Stimulated activated memory B cell treated with anti-CD40 and anti-IgM and Interleukin-4, amounts not matched to agents 10 μg/mL and 1 μg/mL and 100 μg/mL, for 72 hours (primary cell): Measurements from ENCODE around the gene BSCL2.

Experiments
- ATAC-seq: fragments of 150-1000 bp; cut with Tn5 transposase; 2 replicates; pipeline ENCODE4 v1.10.0; 2021
- H3K27ac Mint-ChIP-seq: one replicate; pipeline ENCODE4 v1.8.0; 2022; ENCODE audit warnings: mild to moderate bottlenecking, mixed read lengths
- H3K27me3 Mint-ChIP-seq: one replicate; pipeline ENCODE4 v1.8.0; 2022; ENCODE audit warnings: mixed read lengths
- H3K36me3 Mint-ChIP-seq: one replicate; pipeline ENCODE4 v1.8.0; 2022; ENCODE audit warnings: mixed read lengths
- H3K4me1 Mint-ChIP-seq: one replicate; pipeline ENCODE4 v1.8.0; 2022; ENCODE audit warnings: mixed read lengths
- H3K4me3 Mint-ChIP-seq: one replicate; pipeline ENCODE4 v1.8.0; 2022; ENCODE audit warnings: mild to moderate bottlenecking, moderate library complexity, mixed read lengths
- H3K9me3 Mint-ChIP-seq: one replicate; pipeline ENCODE4 v1.8.0; 2022; ENCODE audit warnings: mixed read lengths

Gene BSCL2

DNA sequence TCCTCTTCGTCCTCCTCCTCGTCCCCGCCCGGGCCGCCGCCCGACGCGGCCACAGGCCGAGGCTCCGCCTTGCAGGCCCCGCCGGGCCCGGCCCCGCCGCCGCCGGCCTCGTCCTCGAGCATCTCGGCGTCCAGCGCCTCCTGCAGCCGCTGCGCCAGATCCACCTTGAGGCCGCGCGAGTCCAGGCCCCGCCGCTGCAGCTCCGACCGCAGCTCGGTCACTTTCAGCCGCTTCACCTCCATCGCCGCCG, 19.6 kb upstream of the BSCL2 start:
- peak; percentile 2 for ATAC-seq
- H3K36me3 Mint-ChIP-seq = peaks cover 44% of the 10 kb centered on the region
- peak overlapping the region; percentile 92 for H3K4me3 Mint-ChIP-seq
- H3K27me3 Mint-ChIP-seq = no peaks in the 10 kb centered on the region
- peak overlapping the region; percentile 95 for H3K27ac Mint-ChIP-seq
- H3K9me3 Mint-ChIP-seq = no peaks in the 10 kb centered on the region
- peaks cover 45% of the 10 kb centered on the region for H3K4me1 Mint-ChIP-seq

DNA sequence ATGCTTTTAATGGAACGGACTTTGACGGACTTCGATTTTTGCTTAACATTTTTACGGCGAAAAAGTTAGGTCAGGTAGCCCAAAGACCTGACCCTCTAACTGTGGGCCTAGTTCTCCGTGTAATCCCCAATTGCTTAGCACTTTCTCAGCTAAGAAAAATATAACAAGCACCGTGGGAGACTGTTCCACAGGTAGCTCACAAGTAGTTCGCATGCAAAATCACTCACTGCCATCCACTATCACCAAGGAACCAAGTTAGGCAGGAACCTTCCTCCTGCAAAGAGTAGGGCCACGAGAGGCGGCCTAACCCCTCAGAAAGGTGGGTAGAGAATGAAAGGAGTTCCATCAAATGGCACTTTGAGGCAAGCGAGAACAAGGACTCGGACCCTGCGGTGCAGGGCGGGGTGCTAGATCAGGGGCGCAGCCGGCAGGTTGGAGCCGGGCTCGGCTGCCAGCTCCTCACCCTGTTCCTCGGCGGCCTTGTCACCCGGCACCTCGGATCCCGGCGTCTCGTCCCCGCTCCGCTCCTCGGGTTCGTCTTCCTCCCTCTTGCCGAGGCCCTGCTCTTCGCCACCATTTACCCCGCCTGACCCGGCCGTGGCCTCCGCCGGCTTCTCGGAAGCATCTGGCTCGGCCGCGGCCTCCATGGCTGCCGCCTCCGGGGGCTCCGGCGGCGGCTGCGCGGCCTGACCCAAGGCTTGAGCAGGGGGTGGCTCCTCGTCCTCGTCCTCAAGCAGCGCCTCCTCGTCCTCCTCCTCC, 19.1 kb upstream of the BSCL2 start:
- peaks cover 42% of the 10 kb centered on the region for H3K4me1 Mint-ChIP-seq
- ATAC-seq = no peak
- peaks cover 46% of the 10 kb centered on the region for H3K36me3 Mint-ChIP-seq
- H3K9me3 Mint-ChIP-seq = no peaks in the 10 kb centered on the region
- H3K27ac Mint-ChIP-seq = peak overlapping the region; percentile 95
- H3K27me3 Mint-ChIP-seq = no peaks in the 10 kb centered on the region
- H3K4me3 Mint-ChIP-seq = peak overlapping the region; percentile 92

DNA sequence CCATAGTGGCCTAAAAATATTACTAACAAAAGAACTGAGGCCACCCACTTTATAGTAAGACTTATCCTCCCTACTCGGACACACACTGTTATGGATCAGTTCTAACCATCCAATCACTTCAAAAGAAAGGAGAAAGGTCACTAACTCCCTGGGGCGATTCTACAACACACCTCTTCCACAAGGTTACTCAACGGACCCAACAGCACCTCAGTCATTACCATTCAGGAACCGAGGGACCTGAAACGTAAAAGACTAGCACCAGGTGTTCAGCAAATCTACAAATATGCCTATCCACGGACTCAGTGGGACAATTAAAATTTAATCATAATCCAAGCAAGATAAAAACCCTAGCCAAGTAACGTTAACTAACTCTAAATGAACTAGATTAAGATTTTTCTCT, 18.4 kb upstream of the BSCL2 start:
- Mint-ChIP-seq H3K4me3 (peak overlapping the region; percentile 92), H3K36me3 (peaks cover 49% of the 10 kb centered on the region), H3K27ac (peak overlapping the region; percentile 95), H3K27me3 (no peaks in the 10 kb centered on the region), H3K4me1 (peaks cover 37% of the 10 kb centered on the region), H3K9me3 (no peaks in the 10 kb centered on the region)
- ATAC-seq = no peak

DNA sequence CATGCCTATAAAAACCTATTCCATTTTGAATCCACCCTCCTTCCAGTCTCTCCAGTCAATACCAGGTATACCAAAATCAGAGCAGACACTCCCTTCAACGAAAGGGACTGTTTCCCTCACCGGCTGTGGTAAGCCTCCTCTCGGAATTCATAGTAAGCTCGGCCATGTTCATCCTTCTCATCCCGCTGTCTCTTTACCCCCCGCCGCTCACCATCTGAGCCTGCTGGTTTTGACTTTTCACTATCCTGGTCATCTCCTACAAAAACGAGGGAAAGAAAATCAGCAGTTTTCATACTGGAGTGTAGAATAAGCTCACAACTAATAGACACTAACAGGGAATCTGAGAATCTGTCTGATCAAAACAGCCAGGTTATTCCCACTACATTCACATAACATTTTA, 16.9 kb upstream of the BSCL2 start:
- ATAC-seq = no peak
- Mint-ChIP-seq H3K27me3 (no peaks in the 10 kb centered on the region), H3K4me1 (peaks cover 27% of the 10 kb centered on the region), H3K36me3 (peaks cover 59% of the 10 kb centered on the region), H3K4me3 (peak overlapping the region; percentile 92), H3K9me3 (no peaks in the 10 kb centered on the region), H3K27ac (peak overlapping the region; percentile 12)

DNA sequence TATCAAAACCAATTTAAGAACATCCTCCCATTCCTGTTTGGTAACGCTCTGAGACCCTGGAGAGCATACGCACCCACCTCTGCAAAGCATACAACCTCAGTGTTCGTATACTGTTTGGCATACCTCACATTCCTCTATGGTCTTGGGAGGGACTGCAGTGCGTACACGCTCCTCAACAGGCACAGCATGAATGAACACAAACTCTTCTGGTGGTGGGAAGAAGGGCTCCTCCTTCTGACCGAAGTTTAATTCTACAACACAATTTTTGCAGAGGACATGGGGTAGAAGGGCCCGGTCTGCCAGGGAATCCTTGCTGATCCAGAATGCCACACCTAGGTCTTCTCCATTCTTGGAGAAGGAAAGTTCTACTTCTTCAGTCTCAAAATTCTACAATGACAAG, 14.8 kb upstream of the BSCL2 start:
- no peaks in the 10 kb centered on the region for H3K9me3 Mint-ChIP-seq
- H3K36me3 Mint-ChIP-seq = peaks cover 72% of the 10 kb centered on the region
- no peaks in the 10 kb centered on the region for H3K27me3 Mint-ChIP-seq
- no peak for ATAC-seq
- H3K4me1 Mint-ChIP-seq = peaks cover 27% of the 10 kb centered on the region
- no peak overlapping the region for H3K4me3 Mint-ChIP-seq
- no peak overlapping the region for H3K27ac Mint-ChIP-seq

DNA sequence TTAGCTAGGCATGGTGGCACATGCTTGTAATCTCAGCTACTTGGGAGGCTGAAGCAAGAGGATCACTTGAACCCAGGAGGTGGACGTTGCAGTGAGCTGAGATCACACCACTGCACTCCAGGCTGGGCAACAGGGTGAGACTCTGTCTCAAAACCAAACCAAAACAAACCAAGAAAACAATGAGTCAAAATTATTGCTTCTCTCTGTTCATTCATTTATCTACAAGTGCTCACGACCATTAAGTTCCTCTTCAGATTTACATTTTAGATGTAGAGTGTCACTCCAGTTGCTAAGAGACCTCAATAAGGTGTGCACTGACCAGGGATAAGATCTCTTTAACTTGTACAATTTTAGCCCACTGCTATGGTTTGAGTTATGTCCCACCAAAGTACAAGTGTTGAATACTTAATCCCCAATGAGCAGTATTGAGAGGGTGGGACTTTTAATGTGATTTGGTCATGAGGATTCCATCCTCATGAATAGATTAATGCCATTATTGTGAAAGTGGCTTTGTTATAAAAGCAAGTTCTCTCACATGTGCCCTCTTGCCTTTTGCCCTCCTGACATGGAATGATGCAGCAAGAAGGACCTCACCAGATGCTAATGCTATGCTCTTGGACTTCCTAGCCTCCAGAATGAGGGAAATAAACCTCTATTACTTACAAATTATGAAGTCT, 12.2 kb upstream of the BSCL2 start:
- H3K27me3 Mint-ChIP-seq = no peaks in the 10 kb centered on the region
- peaks cover 17% of the 10 kb centered on the region for H3K4me1 Mint-ChIP-seq
- peaks cover 82% of the 10 kb centered on the region for H3K36me3 Mint-ChIP-seq
- ATAC-seq = no peak
- no peaks in the 10 kb centered on the region for H3K9me3 Mint-ChIP-seq
- H3K4me3 Mint-ChIP-seq = no peak overlapping the region
- no peak overlapping the region for H3K27ac Mint-ChIP-seq

DNA sequence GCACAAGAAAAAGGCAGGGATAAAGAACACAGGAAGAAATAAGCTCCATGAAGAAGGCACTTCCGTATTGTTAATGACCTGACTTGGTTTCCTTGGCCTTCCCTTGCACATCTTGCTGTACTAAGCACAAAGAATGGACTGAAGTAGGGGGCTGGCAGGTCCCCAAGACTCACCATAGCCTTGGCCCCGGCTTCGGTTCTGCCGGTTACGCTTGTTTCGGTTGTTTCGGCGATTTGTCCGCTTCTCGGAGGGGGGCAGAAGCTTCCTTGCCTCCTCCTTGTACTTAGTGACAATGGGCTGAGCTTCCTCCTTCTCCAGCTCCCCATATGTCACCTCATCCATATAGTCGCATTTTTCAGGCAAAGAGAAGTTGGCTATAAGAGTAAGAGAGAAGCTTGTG, 9.6 kb upstream of the BSCL2 start:
- Mint-ChIP-seq H3K36me3 (peaks cover 83% of the 10 kb centered on the region), H3K4me3 (no peak overlapping the region), H3K9me3 (no peaks in the 10 kb centered on the region), H3K4me1 (peaks cover 25% of the 10 kb centered on the region), H3K27me3 (no peaks in the 10 kb centered on the region), H3K27ac (no peak overlapping the region)
- ATAC-seq = no peak

DNA sequence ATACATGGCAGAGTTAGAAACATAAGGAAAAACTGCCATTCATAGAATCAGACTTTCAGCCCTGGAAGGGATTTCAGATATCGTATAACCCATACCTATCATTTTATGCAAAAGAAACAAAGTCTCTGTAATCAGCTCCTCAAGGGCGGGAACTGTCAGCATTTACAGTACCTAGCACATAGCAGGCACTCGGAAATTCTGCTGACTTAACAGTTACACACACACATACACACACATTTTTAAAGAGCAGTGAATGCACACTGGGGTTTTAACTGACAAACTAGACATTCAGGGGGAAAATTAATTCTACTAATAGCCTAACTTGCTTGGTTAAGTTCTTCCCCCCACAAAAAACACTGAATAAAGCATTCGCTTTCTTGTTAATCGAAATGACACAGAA, 9.0 kb upstream of the BSCL2 start:
- no peak overlapping the region for H3K27ac Mint-ChIP-seq
- H3K4me3 Mint-ChIP-seq = no peak overlapping the region
- peaks cover 25% of the 10 kb centered on the region for H3K4me1 Mint-ChIP-seq
- H3K9me3 Mint-ChIP-seq = no peaks in the 10 kb centered on the region
- H3K36me3 Mint-ChIP-seq = peaks cover 77% of the 10 kb centered on the region
- no peaks in the 10 kb centered on the region for H3K27me3 Mint-ChIP-seq
- no peak for ATAC-seq

DNA sequence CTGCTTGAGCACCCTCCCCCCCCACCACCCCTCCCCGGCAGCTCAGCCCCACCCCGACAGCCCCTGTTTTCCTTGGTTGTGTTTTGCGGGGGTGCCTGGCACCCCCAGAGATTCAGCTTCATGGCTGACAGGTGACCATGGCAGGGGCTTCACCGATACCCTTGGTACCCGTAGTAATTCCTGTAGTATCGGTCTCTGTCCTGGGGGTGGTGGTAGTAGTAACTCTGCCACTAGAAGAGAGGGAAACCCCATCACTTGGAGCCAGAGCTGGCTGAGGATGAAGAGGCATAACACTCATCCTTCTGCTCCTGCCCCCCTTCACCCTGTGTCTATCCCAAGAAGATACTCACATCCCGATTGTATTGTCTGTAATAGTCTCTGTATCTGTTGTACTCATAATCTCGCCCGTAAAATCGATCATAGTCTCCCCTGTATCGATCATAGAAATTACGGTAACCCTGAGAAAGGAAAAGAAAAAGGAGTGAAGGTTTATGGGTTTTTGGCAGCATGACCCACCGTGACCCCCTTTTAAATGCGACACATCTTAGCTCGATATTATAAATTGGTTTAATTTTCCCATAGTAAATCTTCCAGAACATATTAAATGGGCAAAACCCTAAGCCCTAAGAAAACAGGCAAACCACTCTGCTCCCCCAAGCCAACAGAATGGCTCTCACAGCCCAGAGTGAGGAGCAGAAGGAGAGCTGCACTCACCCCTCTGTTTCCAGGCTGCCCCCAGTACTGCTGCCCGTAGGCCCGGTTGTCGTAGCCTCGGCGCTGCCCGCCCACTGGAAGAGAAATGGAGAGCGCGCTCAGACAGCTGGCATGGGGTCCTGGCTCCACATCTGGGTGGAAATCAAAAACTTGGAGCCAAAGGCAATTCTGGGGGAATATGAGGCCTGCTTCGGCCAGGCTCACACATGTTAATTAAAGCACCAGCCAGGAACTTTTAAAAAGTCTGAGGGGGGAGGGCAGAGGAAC, 8.2 kb upstream of the BSCL2 start:
- no peak for ATAC-seq
- H3K9me3 Mint-ChIP-seq = no peaks in the 10 kb centered on the region
- H3K27me3 Mint-ChIP-seq = no peaks in the 10 kb centered on the region
- H3K4me1 Mint-ChIP-seq = peaks cover 27% of the 10 kb centered on the region
- no peak overlapping the region for H3K4me3 Mint-ChIP-seq
- H3K27ac Mint-ChIP-seq = peak overlapping the region; percentile 75
- H3K36me3 Mint-ChIP-seq = peaks cover 76% of the 10 kb centered on the region

DNA sequence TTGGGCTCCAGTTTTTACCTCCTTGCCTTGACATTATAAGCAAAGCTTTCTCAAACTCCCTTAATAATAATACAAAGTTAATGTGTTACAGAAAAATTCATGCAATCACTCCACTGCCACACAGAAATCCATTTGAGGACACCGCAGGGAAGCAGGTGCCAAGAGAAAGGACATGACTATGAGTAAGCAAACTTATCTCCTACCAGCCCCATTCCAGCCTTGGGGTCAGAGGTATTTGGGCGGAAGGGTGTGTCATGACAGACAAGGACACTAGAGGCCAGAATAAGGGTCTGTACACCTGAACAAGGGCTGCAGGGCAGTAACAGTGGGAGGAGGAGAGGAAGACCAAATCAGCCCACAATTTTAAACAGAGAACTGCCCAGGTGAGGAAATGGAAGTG, 6.1 kb upstream of the BSCL2 start:
- H3K36me3 Mint-ChIP-seq = peaks cover 67% of the 10 kb centered on the region
- no peaks in the 10 kb centered on the region for H3K9me3 Mint-ChIP-seq
- ATAC-seq = no peak

DNA sequence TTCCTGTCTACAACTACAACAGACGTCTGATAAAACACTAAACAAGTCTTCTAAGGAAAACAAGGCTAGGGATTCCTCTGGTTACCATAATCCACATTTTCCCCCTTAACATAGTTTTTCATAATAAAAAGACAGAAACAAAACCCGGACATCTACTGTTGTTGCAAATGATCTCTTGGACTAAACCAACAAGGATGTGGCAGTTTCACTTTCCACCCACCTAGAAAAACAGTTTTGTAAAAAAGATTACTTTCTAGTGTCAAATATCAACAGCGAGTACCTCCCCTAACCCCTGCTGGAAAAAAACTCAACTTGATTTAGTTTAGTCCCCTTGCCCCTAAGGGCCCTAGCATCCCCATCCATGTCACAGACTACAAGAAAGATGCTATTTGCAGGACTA, 5.6 kb upstream of the BSCL2 start:
- Mint-ChIP-seq H3K27ac (peak overlapping the region; percentile 75), H3K4me3 (no peak overlapping the region), H3K27me3 (no peaks in the 10 kb centered on the region), H3K4me1 (peaks cover 47% of the 10 kb centered on the region), H3K36me3 (peaks cover 63% of the 10 kb centered on the region), H3K9me3 (no peaks in the 10 kb centered on the region)
- no peak for ATAC-seq

More for the DNA sequence above, 6.1 kb upstream of the BSCL2 start:
- H3K27me3 Mint-ChIP-seq = no peaks in the 10 kb centered on the region
- H3K4me3 Mint-ChIP-seq = no peak overlapping the region
- H3K27ac Mint-ChIP-seq = peak overlapping the region; percentile 75
- H3K4me1 Mint-ChIP-seq = peaks cover 42% of the 10 kb centered on the region

DNA sequence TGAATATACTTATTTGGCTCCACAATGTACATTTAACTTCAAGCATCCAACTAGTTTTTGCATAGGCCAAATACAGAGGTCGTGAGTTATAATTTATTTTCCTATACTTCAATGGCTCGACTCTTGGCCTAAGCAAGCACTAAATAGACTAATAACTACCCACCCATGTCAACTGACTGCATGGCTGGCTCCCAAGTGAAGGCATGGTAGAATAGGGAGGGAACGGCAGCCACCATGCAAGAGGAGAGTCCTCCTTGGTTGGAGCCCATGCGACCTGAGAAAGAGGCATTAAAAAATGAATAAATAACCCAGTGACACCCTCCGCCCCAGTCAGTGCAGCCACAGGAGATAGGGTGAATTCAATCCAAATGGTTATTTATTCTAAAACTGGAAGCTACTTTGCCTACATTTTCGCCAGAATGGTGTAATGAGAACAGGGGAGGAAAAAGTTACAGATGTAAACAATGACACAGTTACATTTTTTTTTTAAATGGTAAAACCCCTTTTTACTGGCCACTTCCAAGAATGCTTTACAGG, 5.1 kb upstream of the BSCL2 start:
- no peak for ATAC-seq
- H3K9me3 Mint-ChIP-seq = no peaks in the 10 kb centered on the region
- H3K27me3 Mint-ChIP-seq = no peaks in the 10 kb centered on the region
- H3K4me1 Mint-ChIP-seq = peaks cover 52% of the 10 kb centered on the region
- peak overlapping the region; percentile 75 for H3K27ac Mint-ChIP-seq
- peaks cover 58% of the 10 kb centered on the region for H3K36me3 Mint-ChIP-seq
- H3K4me3 Mint-ChIP-seq = no peak overlapping the region

DNA sequence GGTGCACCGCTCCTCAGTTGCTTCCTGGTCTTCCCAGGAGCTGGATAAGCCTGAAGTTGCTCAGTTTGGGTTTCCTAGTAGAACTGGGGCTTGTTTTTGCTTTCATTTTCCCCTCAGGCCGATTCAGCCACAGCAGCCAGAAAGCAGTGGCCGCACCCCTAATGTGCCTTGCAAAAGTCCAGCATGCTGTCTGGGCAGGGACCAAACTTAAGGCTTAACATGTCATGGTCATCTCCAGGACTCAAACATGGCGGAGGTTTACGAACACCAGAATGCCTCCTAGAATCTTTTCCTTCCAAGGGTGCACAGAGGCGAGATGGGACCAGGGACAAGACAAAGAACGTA, 2.7 kb upstream of the BSCL2 start:
- Mint-ChIP-seq H3K36me3 (peaks cover 42% of the 10 kb centered on the region), H3K9me3 (no peaks in the 10 kb centered on the region), H3K27ac (peak overlapping the region; percentile 90), H3K4me3 (peak overlapping the region; percentile 93), H3K4me1 (peaks cover 69% of the 10 kb centered on the region), H3K27me3 (no peaks in the 10 kb centered on the region)
- no peak for ATAC-seq

DNA sequence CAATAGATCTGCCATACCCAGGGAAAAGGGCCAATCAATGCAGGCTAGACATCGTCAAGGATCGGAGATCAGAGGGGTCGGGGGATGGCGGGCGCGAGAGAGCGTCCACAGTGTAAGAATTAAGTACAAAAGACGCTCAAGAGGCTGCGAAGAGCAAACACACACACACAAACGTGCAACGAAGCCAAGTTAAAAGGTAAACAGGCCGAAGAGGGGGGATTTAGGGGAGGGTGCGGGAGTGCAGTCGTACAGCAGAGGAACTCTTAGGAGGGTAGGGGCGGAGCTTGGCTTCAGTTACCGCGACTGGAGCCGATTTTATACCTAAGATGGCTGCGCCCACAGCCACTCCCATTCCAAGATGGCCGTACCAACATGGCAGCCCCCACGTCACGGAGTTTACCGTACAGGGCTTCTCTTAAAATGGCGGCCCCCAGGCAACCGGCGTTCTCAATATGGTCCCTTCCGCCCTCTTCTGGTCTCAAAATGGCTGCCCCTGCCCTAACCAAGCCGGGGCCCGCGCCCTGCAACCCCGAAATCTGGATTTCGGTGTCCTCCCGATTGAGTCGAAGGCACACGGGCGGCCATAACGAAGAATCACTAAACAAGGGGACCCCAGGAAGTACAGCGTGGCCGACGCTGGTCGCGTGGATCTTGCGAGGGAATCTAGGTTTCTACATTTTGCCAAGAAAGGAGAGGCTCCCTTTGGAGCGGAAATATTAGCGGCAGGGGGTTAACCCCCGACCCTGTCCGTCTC, 2.2 kb upstream of the BSCL2 start:
- no peaks in the 10 kb centered on the region for H3K27me3 Mint-ChIP-seq
- peaks cover 69% of the 10 kb centered on the region for H3K4me1 Mint-ChIP-seq
- H3K9me3 Mint-ChIP-seq = no peaks in the 10 kb centered on the region
- peaks cover 36% of the 10 kb centered on the region for H3K36me3 Mint-ChIP-seq
- peak overlapping the region; percentile 93 for H3K4me3 Mint-ChIP-seq
- H3K27ac Mint-ChIP-seq = peak overlapping the region; percentile 90
- ATAC-seq = peak; percentile 92

DNA sequence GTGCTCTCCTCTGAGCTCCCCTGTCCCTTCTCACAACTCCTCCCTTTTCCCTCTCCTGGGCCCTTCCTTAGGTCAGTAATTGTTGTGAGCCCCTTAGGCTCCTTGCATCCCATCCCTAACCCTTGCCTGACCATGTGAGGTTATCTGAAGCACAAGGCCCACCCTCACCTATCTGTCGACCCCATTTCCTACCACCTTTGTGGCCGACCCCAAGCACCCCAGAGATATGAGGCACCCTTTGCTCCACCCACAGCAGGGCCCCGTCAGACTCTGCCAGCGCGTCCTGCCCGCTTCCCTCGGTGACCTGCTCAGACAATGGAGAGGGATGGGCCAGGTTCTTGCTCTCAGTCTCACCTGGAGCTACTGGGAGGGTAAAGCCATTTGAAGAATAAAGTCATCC, 1.6 kb upstream of the BSCL2 start:
- Mint-ChIP-seq H3K27ac (peak overlapping the region; percentile 90), H3K36me3 (peaks cover 31% of the 10 kb centered on the region)
- ATAC-seq = peak; percentile 3

More for the DNA sequence above, 1.6 kb upstream of the BSCL2 start:
- H3K4me1 Mint-ChIP-seq = peaks cover 69% of the 10 kb centered on the region
- H3K27me3 Mint-ChIP-seq = no peaks in the 10 kb centered on the region
- no peaks in the 10 kb centered on the region for H3K9me3 Mint-ChIP-seq
- peak overlapping the region; percentile 93 for H3K4me3 Mint-ChIP-seq
